GM12864 (cell line): ENCODE data around the gene PHKA1.
"Not testable (repeated sequence)": the region's sequence is repeated elsewhere in the genome, so short reads cannot be mapped to it uniquely, and the experiment has no call there.

Experiments used
- DNase-seq: peaks from one replicate; pipeline ENCODE4 v3.0.0-alpha.2; 2011; ENCODE audit warnings: low read depth
- H3K4me3 ChIP-seq: 2 replicates; pipeline ENCODE4 v1.5.1; 2011; ENCODE audit warnings: mild to moderate bottlenecking, low read depth, low read length, control low read depth
- TF ChIP-seq, protein P1 (sequence below): IDR thresholded peaks from 2 replicates; pipeline ENCODE4 v1.5.1; 2011; ENCODE audit warnings: low read depth, mild to moderate bottlenecking, moderate library complexity, low read length, control low read depth, inconsistent platforms; ENCODE audit errors: missing control alignments

The PHKA1 gene

DNA sequence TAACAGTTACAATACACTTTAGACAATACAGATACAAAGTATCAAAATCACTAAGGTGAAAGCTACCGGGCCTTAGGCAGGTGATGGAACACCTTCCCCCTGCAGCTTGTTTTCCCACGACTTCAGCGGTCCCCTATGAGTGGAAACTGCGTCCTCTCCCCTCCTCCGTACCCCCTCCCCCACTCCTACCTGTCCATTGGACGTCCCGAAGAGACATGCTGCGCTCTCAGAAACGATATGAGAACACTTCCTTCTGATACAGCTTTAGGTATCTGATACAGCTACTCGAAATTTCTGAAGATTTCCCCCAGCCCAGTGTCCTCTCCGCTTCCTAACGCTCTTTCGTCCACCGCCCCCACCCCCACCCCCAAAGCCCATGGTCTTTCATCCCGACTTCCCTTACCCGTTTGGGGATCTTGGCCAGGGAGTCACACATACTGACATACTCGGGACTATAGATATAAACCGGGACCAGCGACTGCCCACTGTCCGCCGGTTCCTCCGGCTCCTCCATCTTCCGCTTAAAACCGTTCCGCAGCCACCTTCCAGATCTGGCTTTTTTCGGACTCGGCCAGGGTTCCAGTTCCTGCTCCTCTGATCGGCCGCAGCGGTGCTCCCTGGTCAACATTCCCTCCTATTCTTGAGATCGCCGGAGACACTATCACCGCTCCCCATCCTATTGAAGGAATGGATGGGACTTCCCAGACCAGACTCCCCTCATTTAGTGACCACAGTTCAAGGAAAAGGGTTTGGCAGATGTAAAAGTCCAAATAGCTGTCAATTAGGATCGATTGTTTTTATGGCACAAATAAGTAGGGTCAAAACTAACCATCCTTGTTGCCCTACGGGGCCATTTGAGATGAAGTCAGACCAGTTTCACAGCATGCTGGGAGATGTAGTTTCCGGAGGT is 141.6 kb downstream of the PHKA1 start, which contains the start of gene HDAC8:
Gene HDAC8, minus strand, starts transcription at position 596 of the 910 bp plus-strand sequence. Its CDS starts 82 bp downstream, at position 514.
- TF ChIP-seq, protein P1, sequence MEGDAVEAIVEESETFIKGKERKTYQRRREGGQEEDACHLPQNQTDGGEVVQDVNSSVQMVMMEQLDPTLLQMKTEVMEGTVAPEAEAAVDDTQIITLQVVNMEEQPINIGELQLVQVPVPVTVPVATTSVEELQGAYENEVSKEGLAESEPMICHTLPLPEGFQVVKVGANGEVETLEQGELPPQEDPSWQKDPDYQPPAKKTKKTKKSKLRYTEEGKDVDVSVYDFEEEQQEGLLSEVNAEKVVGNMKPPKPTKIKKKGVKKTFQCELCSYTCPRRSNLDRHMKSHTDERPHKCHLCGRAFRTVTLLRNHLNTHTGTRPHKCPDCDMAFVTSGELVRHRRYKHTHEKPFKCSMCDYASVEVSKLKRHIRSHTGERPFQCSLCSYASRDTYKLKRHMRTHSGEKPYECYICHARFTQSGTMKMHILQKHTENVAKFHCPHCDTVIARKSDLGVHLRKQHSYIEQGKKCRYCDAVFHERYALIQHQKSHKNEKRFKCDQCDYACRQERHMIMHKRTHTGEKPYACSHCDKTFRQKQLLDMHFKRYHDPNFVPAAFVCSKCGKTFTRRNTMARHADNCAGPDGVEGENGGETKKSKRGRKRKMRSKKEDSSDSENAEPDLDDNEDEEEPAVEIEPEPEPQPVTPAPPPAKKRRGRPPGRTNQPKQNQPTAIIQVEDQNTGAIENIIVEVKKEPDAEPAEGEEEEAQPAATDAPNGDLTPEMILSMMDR: no peak
- peak; percentile 52 for DNase-seq
- H3K4me3 ChIP-seq: peak within 1 kb of the TSS; percentile 80

DNA sequence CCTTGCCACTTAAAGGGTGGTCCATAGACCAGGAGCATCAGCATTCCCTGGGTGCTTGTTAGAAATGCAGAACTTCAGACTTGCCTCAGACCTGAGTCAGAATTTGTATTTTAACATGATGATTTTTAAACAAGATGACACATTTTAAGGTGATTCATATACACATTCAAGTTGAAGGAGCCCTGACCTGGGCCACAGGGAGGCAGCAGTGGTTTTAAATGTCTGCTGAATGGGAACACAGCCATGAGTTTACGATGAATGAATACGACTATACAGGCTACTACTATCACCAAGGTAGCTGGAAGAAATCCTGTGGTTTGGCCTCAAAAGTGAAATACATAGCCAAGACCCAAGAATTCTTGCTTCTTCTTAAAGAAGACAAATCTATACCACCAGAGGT is 144.3 kb downstream of the PHKA1 start:
- no peak for DNase-seq
- no peak overlapping the region for H3K4me3 ChIP-seq
- TF ChIP-seq, protein P1: no peak

DNA sequence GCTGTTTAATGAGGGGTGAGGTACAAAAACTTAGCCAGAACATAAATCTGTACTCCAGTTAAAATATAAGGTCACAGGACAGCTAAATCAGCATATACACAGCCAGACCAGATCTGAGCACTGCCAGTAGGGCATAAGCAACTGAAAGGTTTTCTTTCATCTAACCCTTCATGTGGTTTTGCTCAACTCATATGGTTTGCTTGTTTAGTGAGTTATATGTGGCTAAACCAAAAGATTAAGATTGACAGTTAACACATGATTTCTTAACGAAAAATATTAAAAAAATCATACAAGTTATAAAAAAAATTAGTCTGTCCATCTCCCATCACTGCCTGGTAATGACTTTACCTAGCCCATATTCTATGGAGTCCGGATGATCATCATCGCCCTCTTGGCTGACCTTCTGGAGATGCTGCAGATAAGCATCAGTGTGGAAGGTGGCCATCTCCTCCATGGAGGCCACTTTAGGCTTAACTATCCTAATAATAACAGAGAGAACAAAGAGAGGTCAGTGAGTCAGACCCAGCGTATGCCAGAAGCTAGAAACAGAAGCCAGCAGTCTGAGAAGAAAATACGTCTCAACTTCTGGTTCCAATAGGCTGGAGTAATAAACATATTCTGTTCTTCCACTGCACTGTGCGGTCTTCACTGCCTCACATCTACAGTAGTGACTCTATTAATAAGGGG is 145.6 kb downstream of the PHKA1 start:
- DNase-seq: no peak
- TF ChIP-seq, protein P1: no peak
- H3K4me3 ChIP-seq: no peak overlapping the region

DNA sequence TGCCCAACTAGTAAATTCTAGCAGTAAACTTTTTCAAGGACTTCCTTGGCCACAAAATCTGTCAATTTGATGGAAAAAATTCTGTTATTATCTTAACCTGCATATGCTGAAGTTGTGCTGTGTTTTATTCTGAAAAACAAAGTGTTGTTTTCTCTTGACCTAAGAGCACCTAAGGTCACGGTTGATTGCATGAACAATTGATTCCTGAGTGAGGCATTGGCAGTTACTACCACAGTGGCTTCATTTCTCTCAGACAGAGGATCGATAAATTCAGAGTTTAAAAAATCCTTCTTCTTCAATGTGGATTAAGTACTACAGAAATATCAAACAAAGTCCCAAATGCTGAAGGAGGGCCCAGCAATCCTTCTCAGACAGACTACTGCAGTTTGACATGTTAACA is 147.7 kb downstream of the PHKA1 start:
- DNase-seq: no peak
- TF ChIP-seq, protein P1: no peak
- no peak overlapping the region for H3K4me3 ChIP-seq

DNA sequence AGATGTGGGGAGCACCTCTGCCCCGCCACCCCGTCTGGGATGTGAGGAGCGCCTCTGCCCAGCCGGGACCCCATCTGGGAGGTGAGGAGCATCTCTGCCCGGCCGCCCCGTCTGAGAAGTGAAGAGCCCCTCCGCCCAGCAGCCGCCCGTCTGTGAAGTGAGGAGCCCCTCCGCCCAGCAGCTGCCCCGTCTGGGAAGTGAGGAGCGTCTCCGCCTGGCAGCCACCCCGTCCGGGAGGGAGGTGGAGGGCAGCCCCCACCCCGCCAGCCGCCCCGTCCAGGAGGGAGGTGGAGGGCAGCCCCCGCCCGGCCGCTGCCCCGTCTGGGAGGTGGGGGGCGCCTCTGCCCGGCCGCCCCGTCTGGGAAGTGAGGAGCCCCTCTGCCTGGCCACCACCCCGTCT is 154.5 kb downstream of the PHKA1 start:
- H3K4me3 ChIP-seq, DNase-seq: not testable (repeated sequence)

DNA sequence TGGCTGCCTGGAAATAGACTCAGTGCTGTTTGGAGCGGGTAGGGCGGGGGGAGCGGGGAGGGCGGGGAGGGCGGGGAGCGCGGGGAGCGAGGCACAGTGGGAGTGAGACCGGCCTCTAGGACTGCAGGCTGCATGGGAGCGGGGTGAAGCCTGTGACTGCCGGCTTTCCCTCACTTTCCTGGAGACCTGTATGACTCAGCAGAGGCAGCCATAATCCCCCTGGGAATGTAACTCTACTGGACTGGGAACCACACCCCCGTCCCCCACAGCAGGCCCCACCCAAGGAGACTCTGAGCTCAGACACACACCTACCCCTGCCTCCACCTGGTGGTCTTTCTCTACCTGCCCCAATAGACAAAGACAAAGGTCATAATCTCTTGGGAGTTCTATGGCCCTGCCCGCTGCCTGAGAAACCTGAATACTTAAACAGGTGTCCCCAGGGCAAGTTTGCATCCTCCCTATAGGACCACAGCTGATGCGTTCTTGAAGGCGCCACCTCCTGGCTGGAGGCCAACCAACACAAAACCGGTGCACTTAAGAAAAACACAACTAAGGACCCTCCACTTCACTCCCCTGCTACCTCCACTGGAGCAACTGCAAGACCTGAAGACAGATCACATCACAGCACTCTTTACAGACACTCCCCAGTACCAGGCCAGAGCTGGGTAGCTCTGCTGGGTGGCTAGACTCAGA is 159.5 kb downstream of the PHKA1 start:
- H3K4me3 ChIP-seq: no peak overlapping the region
- no peak for DNase-seq
- TF ChIP-seq, protein P1: no peak

DNA sequence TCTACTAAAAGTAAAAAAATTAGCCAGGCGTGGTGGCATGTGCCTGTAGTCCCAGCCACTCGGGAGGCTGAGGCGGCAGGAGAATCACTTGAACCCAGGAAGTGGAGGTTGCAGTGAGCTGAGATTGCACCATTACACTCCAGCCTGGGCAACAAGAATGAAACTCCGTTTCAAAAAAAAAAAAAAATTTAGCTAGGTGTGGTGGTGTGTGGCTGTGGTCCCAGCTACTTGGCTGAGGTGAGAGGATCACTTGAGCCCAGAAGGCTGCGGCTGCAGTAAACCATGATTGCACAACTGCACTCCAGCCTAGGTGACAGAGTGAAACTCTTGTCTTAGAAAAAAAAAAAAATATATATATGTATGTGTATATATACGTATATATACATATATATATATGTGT is 161.7 kb downstream of the PHKA1 start:
- H3K4me3 ChIP-seq, DNase-seq: not testable (repeated sequence)
